ENCODE results near the gene HLX. TPM values are rescaled to one million over a fixed set of nuclear protein-coding genes. Genes with fewer than 3 reads are reported as not detected.

The HLX gene
- total RNA-seq, 1 experiment from 2014 or later: 1.8 TPM

DNA sequence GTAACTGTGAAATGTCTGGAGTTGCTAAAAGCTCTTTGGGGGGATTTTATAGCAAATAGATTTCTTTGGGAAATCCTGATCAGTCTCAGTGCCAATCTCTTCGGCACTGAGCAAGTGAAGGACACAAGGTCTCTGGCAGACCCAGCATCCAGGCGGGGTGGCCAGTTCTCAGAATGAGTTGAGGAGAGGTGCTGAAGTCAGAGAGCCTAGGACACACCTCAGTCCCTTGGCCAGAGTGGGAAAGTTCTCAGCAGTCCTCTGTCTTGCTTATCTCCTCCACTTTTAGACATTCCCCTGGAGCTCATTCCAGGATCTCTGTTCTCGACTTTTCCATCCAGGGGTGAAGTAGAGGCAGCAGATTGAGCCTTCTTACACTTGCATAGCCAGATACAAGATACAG is 6.7 kb downstream of the HLX start:
- TF ChIP-seq, protein P1, sequence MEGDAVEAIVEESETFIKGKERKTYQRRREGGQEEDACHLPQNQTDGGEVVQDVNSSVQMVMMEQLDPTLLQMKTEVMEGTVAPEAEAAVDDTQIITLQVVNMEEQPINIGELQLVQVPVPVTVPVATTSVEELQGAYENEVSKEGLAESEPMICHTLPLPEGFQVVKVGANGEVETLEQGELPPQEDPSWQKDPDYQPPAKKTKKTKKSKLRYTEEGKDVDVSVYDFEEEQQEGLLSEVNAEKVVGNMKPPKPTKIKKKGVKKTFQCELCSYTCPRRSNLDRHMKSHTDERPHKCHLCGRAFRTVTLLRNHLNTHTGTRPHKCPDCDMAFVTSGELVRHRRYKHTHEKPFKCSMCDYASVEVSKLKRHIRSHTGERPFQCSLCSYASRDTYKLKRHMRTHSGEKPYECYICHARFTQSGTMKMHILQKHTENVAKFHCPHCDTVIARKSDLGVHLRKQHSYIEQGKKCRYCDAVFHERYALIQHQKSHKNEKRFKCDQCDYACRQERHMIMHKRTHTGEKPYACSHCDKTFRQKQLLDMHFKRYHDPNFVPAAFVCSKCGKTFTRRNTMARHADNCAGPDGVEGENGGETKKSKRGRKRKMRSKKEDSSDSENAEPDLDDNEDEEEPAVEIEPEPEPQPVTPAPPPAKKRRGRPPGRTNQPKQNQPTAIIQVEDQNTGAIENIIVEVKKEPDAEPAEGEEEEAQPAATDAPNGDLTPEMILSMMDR (IDR thresholded peaks at IDR 0.05 in 2 of 3, conservative IDR thresholded peaks at IDR 0.05 in 1 of 3; ENCODE audit: borderline replicate concordance in 1 of 3, insufficient read depth in 1 of 3, low read depth in 2 of 3, low read length in 2 of 3): no peak
- TF ChIP-seq EGR1 (IDR thresholded peaks at IDR 0.05; ENCODE audit: low read depth): no peak
- no peaks in the 10 kb centered on the region for H3K27me3 ChIP-seq (ENCODE audit: insufficient read depth, low read length)
- ATAC-seq (no peak), DNase-seq (ENCODE audit: low read depth, low spot score) (no peak)
- no peak overlapping the region for H3K27ac ChIP-seq (ENCODE audit: low read depth, low read length)
- H3K36me3 ChIP-seq (ENCODE audit: control insufficient read depth in 1 of 2, insufficient read depth in 2 of 2, low read length in 2 of 2): no peaks in the 10 kb centered on the region
- no peaks in the 10 kb centered on the region for H4K20me1 ChIP-seq (ENCODE audit: insufficient read depth)
- no peak overlapping the region for H3K4me3 ChIP-seq (replicated peaks in 1 of 2; ENCODE audit: low read depth in 1 of 2, low read length in 2 of 2)
- no peak overlapping the region for H3K9ac ChIP-seq (ENCODE audit: low read length)
- no peak overlapping the region for H3K4me2 ChIP-seq (ENCODE audit: low read length)
- ChIA-PET RAD21 (ENCODE audit: low non-redundant PET in 1 of 2, low total read pairs in 2 of 2, uncharacterized antibody in 2 of 2, unreplicated experiment in 2 of 2) (no interaction called here), CTCF (no interaction called here), POLR2A (no interaction called here)
- no peaks in the 10 kb centered on the region for H3K79me2 ChIP-seq (ENCODE audit: insufficient read depth, low read length)
- H2AFZ ChIP-seq (ENCODE audit: low read depth, low read length, poor library complexity, severe bottlenecking): no peak overlapping the region
- H3K9me3 ChIP-seq (ENCODE audit: control insufficient read depth in 1 of 2, insufficient read depth in 1 of 2, low read depth in 1 of 2, low read length in 2 of 2): no peaks in the 10 kb centered on the region
- intact Hi-C loops (cut with micrococcal nuclease): no loop called here
- BruUV-seq (replicated peaks): no TSS peak
- H3K4me1 ChIP-seq (ENCODE audit: control insufficient read depth in 1 of 2, insufficient read depth in 2 of 2, low read length in 2 of 2): no peaks in the 10 kb centered on the region
- no peaks in the 10 kb centered on the region for H3K9me2 ChIP-seq (ENCODE audit: insufficient read depth)

GRCh38 chr1:220886470-220887201 is 7.4 kb downstream of the HLX start:
- H3K4me3 ChIP-seq (replicated peaks in 1 of 2; ENCODE audit: low read depth in 1 of 2, low read length in 2 of 2): no peak overlapping the region
- CTCF ChIA-PET: no interaction called here
- H3K27ac ChIP-seq (ENCODE audit: low read depth, low read length): no peak overlapping the region
- no peak overlapping the region for H3K9ac ChIP-seq (ENCODE audit: low read length)
- TF ChIP-seq EZH2 (IDR thresholded peaks at IDR 0.05): no peak
- TF ChIP-seq EGR1 (IDR thresholded peaks at IDR 0.05; ENCODE audit: low read depth): no peak
- TF ChIP-seq FOSL1 (IDR thresholded peaks at IDR 0.05; ENCODE audit: low read depth): no peak
- intact Hi-C loops (cut with micrococcal nuclease): no loop called here
- no peaks in the 10 kb centered on the region for H3K9me2 ChIP-seq (ENCODE audit: insufficient read depth)
- no peak overlapping the region for H3K4me2 ChIP-seq (ENCODE audit: low read length)
- no TSS peak for BruUV-seq (replicated peaks)
- POLR2A ChIA-PET: no interaction called here
- RAD21 ChIA-PET (ENCODE audit: low non-redundant PET in 1 of 2, low total read pairs in 2 of 2, uncharacterized antibody in 2 of 2, unreplicated experiment in 2 of 2): no interaction called here
- no peaks in the 10 kb centered on the region for H3K4me1 ChIP-seq (ENCODE audit: control insufficient read depth in 1 of 2, insufficient read depth in 2 of 2, low read length in 2 of 2)
- no peaks in the 10 kb centered on the region for H3K79me2 ChIP-seq (ENCODE audit: insufficient read depth, low read length)
- no peak for DNase-seq (ENCODE audit: low read depth, low spot score)
- H3K9me3 ChIP-seq (ENCODE audit: control insufficient read depth in 1 of 2, insufficient read depth in 1 of 2, low read depth in 1 of 2, low read length in 2 of 2): no peaks in the 10 kb centered on the region
- H3K36me3 ChIP-seq (ENCODE audit: control insufficient read depth in 1 of 2, insufficient read depth in 2 of 2, low read length in 2 of 2): no peaks in the 10 kb centered on the region
- no peaks in the 10 kb centered on the region for H3K27me3 ChIP-seq (ENCODE audit: insufficient read depth, low read length)
- no peaks in the 10 kb centered on the region for H4K20me1 ChIP-seq (ENCODE audit: insufficient read depth)
- no peak overlapping the region for H2AFZ ChIP-seq (ENCODE audit: low read depth, low read length, poor library complexity, severe bottlenecking)
- ATAC-seq: no peak

All from HCT116 (cell line).